NOMO-1 treated with DMSO at 0.1 percent for 48 hours (cell line): Measurements from ENCODE around the gene AGMAT.
A peak's percentile ranks its signal among the peaks of the same experiment; 100 is the strongest.

Source experiments
- DNase-seq: peaks from one replicate; lab custom pipeline; 2025; ENCODE audit not compliant: unreplicated experiment; lab: John Stamatoyannopoulos, UW

AGMAT gene

DNA sequence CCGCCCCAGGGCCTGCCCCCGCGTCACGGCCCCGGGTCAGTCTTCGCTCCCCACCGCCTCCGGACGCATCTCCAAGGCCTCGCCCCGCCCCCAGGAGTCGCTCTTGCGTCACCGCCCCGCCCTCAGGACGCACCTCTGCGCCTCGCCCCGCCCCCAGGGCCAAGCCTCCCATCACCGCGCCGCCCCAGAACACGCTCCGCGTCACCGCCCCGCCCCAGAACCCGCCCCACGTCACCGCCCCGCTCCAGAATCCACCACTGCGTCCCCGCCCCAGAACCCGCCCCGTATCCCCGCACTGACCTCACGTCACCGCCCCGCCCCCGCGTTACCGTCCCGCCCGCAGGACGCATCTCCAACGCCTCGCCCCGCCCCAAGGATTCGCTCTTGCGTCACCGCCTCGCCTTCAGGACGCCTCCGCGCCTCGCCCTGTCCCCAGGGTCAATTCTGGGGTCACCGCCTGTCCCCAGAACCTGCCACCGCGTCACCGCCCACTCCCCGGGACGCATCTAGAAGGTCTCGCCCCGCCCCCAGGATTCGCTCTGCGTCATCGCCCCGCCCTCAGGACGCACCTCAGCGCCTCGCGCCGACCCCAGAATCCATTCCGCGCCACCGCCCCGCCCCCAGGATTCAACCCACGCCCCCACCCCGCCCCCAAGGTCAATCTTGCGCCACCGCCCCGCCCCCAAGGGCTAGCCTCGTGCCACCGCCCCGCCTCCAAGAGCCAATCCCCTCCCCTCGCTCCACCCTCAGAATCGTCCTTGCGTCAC, 60.4 kb downstream of the AGMAT start:
- DNase-seq, result peak; percentile 96

- no peak for DNase-seq
Observed at GRCh38 chr1:15524021-15524282, 60.9 kb downstream of the AGMAT start, which contains the start of gene CASP9. Gene CASP9 (minus strand): TSS chr1:15524215. CDS start chr1:15524200, 15 bp downstream.

DNA sequence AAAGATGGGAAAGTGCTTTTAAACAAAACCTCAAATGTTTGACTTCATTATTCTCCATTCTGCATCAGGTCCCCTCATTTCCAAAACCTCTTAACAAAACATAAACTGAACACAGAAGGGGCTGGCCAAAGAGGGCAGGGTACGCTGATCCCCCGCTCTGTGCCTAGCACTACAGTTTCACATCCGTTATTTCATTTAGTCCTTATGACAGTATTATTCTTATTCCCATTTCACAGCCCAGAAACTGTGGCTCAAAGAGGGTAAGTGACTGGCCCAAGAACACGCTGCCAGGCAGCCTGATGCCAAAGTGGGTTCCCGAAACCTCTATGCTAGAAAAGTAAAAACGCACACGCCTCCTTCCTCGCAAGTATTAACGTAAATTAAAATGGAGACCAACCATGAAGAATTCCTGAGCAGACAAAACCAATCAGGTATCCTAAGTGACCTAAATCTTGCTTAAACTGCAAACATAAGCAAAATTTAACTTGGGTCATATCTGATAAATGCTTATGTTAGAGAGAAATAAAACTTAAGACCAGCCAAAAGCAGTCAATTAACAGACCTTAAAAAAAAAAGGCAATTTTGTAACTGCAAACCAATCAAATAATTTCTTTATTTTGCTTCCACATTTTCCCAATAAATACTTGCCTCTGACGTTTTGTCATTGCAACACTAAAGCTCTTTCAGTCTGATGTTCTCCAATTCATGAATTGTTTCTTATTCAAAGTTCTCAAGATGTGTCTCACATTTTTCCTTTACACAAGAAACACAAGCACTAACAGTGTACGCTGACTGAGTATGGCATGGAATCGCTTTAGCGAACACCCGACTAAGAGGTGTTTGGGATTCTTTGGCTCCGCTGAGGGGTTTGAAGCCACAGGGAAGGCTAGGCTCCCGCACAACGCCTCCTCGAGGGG, 61.5 kb downstream of the AGMAT start:
- peak; percentile 16 for DNase-seq

DNA sequence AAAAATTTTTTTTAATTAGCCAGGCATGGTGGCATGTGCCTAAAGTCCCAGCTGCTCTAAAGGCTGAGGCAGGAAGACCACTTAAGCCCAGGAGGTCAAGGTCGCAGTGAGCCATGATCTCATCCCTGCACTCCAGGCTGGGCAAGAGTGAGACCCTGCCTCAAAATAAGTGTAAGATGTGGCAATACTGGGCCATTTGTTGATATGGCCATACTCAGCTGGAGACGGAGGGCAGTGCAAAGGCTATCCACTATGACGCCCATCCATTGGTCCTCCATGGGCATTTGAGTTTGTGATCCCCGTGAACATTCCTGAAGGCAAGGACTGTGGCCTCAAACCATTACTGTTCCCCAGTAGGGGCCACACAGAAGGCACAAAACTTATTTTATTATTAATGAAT, 62.3 kb downstream of the AGMAT start:
- no peak for DNase-seq
